Uterus (tissue), 2 donors: Measurements from ENCODE around the gene CXXC1.

ENCODE experiments used
- CTCF ChIP-seq, 4 experiments: fragments of 200-600 bp in 2 of 4; fragments of 450-650 bp in 2 of 4; sonication (generic) in 2 of 4; IDR thresholded peaks; one replicate each; pipeline ENCODE4 v1.5.1; 2016 to 2019; ENCODE audit warnings: antibody characterized with exemption in 4 of 4, mild to moderate bottlenecking in 2 of 4, moderate library complexity in 1 of 4
- POLR2A ChIP-seq, 2 donors: fragments of 450-650 bp; IDR thresholded peaks; one replicate each; pipeline ENCODE4 v1.6.1; 2016; ENCODE audit warnings: antibody characterized with exemption in 2 of 2, mild to moderate bottlenecking in 1 of 2, moderate library complexity in 1 of 2

GRCh38 chr18:50279752-50280151, 7.7 kb downstream of the CXXC1 start:
- TF ChIP-seq CTCF (IDR thresholded peaks at IDR 0.05) (no peak), POLR2A (IDR thresholded peaks at IDR 0.05) (no peak)
